Smooth muscle cell (in vitro differentiated cells): ENCODE results near the gene ANKRD17. TPM values are rescaled to one million over a fixed set of nuclear protein-coding genes. Genes with fewer than 3 reads are reported as not detected.

Experiments
- DNase-seq: peaks from one replicate; lab custom pipeline; 2025; ENCODE audit not compliant: unreplicated experiment; lab: John Stamatoyannopoulos, UW
- H2AFZ ChIP-seq: fragments of 200-600 bp; sonication (generic); 2 replicates; pipeline ENCODE4 v1.6.0; 2016; ENCODE audit warnings: antibody characterized with exemption, low read depth, mild to moderate bottlenecking
- H3F3A ChIP-seq: fragments of 200-600 bp; sonication (generic); 2 replicates; pipeline ENCODE4 v1.6.0; 2017; ENCODE audit warnings: antibody characterized with exemption, low read depth
- H3K27ac ChIP-seq: fragments of 200-600 bp; sonication (generic); 2 replicates; pipeline ENCODE4 v1.5.1; 2016; ENCODE audit warnings: low read depth, mild to moderate bottlenecking
- H3K27me3 ChIP-seq: fragments of 200-600 bp; sonication (generic); 2 replicates; pipeline ENCODE4 v1.6.1; 2016; ENCODE audit warnings: low read depth, mild to moderate bottlenecking
- H3K36me3 ChIP-seq: fragments of 200-600 bp; sonication (generic); 2 replicates; pipeline ENCODE4 v1.5.1; 2016; ENCODE audit warnings: low read depth
- H3K4me1 ChIP-seq: fragments of 200-600 bp; sonication (generic); 2 replicates; pipeline ENCODE4 v1.5.1; 2016; ENCODE audit warnings: low read depth
- H3K4me2 ChIP-seq: fragments of 200-600 bp; sonication (generic); 2 replicates; pipeline ENCODE4 v1.6.0; 2016; ENCODE audit warnings: mild to moderate bottlenecking
- H3K4me3 ChIP-seq: fragments of 200-600 bp; sonication (generic); 2 replicates; pipeline ENCODE4 v1.5.1; 2016; ENCODE audit warnings: mild to moderate bottlenecking
- H3K79me2 ChIP-seq: fragments of 200-600 bp; sonication (generic); 2 replicates; pipeline ENCODE4 v1.6.0; 2016; ENCODE audit warnings: low read depth, mild to moderate bottlenecking
- H3K9ac ChIP-seq: fragments of 200-600 bp; sonication (generic); 2 replicates; pipeline ENCODE4 v1.6.0; 2016; ENCODE audit warnings: low read depth
- H3K9me3 ChIP-seq: fragments of 200-600 bp; sonication (generic); replicated peaks from 2 replicates; pipeline ENCODE4 v1.5.1; 2016; ENCODE audit warnings: low read depth
- H4K20me1 ChIP-seq: fragments of 200-600 bp; sonication (generic); 2 replicates; pipeline ENCODE4 v1.6.0; 2016; ENCODE audit warnings: low read depth
- WGBS: methylation state at CpG from one replicate; pipeline ENCODE4 v1.1.7; 2016; ENCODE audit warnings: low lambda C conversion rate; 5-methylcytosine and 5-hydroxymethylcytosine counted together
- polyA plus RNA-seq: library from polyadenylated mRNA; unstranded; fragments of >200 nt; fragmentation: Nextera tagmentation; extraction: Ambion mirVana; gene quantifications from 2 replicates; pipeline ENCODE4 v1.2.1, GENCODE V29; 2016
- total RNA-seq: library from RNA; depleted of rRNA; stranded (reverse); fragments of >200 nt; gene quantifications from 2 replicates; pipeline ENCODE4 v1.2.3, GENCODE V29; 2014
- TF ChIP-seq, protein P1 (sequence below): fragments of 200-600 bp; sonication (generic); IDR thresholded peaks from 2 replicates; pipeline ENCODE4 v1.5.1; 2017; ENCODE audit warnings: borderline replicate concordance, mild to moderate bottlenecking, antibody characterized with exemption; ENCODE audit not compliant: insufficient read depth, poor library complexity, severe bottlenecking

Gene ANKRD17
- total and polyA plus RNA-seq, 2 experiments from 2014 or later: 29.7 to 58.0 TPM

DNA sequence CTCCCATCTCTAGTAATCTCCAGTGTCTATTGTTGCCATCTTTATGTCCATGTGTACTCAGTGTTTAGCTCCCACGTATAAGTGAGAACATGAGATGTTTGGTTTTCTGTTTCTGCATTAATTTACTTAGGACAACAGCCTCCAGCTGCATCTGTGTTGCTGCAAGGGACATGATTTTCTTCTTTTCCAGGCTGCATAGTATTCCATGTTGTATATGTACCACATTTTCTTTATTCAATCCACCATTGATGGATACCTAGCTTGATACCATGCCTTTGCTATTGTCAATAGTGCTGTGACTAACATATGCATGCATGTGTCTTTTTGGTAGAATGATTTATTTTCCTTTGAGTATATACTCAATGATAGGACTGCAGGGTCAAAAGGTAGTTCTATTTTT lies 18.6 kb upstream of the ANKRD17 start:
- Histone ChIP-seq H3K4me1 (no peaks in the 10 kb centered on the region), H4K20me1 (no peaks in the 10 kb centered on the region), H2AFZ (no peak overlapping the region), H3K4me3 (no peak overlapping the region), H3K9me3 (peaks cover 4% of the 10 kb centered on the region), H3K79me2 (no peaks in the 10 kb centered on the region), H3K9ac (no peak overlapping the region), H3F3A (no peaks in the 10 kb centered on the region), H3K27me3 (no peaks in the 10 kb centered on the region), H3K36me3 (no peaks in the 10 kb centered on the region), H3K27ac (no peak overlapping the region), H3K4me2 (no peak overlapping the region)
- TF ChIP-seq, protein P1, sequence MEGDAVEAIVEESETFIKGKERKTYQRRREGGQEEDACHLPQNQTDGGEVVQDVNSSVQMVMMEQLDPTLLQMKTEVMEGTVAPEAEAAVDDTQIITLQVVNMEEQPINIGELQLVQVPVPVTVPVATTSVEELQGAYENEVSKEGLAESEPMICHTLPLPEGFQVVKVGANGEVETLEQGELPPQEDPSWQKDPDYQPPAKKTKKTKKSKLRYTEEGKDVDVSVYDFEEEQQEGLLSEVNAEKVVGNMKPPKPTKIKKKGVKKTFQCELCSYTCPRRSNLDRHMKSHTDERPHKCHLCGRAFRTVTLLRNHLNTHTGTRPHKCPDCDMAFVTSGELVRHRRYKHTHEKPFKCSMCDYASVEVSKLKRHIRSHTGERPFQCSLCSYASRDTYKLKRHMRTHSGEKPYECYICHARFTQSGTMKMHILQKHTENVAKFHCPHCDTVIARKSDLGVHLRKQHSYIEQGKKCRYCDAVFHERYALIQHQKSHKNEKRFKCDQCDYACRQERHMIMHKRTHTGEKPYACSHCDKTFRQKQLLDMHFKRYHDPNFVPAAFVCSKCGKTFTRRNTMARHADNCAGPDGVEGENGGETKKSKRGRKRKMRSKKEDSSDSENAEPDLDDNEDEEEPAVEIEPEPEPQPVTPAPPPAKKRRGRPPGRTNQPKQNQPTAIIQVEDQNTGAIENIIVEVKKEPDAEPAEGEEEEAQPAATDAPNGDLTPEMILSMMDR: no peak
- WGBS: 96% methylated on average over 1 of the region's 1 CpG
- DNase-seq: no peak

- no peaks in the 10 kb centered on the region for H3F3A ChIP-seq
- H3K9ac ChIP-seq: no peak overlapping the region
- no peak overlapping the region for H3K4me3 ChIP-seq
- H2AFZ ChIP-seq: no peak overlapping the region
- no peaks in the 10 kb centered on the region for H3K79me2 ChIP-seq
- H3K27me3 ChIP-seq: no peaks in the 10 kb centered on the region
- WGBS: 88% methylated on average over 1 of the region's 1 CpG
- H3K4me2 ChIP-seq: no peak overlapping the region
- peak overlapping the region; percentile 56 for H3K27ac ChIP-seq
- no peaks in the 10 kb centered on the region for H3K4me1 ChIP-seq
- TF ChIP-seq, protein P1: no peak
- no peaks in the 10 kb centered on the region for H3K36me3 ChIP-seq
- no peaks in the 10 kb centered on the region for H4K20me1 ChIP-seq
- no peak for DNase-seq
- H3K9me3 ChIP-seq: peaks cover 4% of the 10 kb centered on the region
Observed at GRCh38 chr4:73275318-73275654, 16.7 kb upstream of the ANKRD17 start.

- no peaks in the 10 kb centered on the region for H3F3A ChIP-seq
- TF ChIP-seq, protein P1: no peak
- H3K27ac ChIP-seq: no peak overlapping the region
- H2AFZ ChIP-seq: no peak overlapping the region
- DNase-seq: no peak
- no peak overlapping the region for H3K4me3 ChIP-seq
- no peaks in the 10 kb centered on the region for H3K27me3 ChIP-seq
- H3K9ac ChIP-seq: no peak overlapping the region
- H3K36me3 ChIP-seq: no peaks in the 10 kb centered on the region
- no peaks in the 10 kb centered on the region for H3K9me3 ChIP-seq
- H3K4me1 ChIP-seq: no peaks in the 10 kb centered on the region
- no peaks in the 10 kb centered on the region for H3K79me2 ChIP-seq
- no peak overlapping the region for H3K4me2 ChIP-seq
- H4K20me1 ChIP-seq: no peaks in the 10 kb centered on the region
Observed at GRCh38 chr4:73272816-73273215, 14.2 kb upstream of the ANKRD17 start.

DNA sequence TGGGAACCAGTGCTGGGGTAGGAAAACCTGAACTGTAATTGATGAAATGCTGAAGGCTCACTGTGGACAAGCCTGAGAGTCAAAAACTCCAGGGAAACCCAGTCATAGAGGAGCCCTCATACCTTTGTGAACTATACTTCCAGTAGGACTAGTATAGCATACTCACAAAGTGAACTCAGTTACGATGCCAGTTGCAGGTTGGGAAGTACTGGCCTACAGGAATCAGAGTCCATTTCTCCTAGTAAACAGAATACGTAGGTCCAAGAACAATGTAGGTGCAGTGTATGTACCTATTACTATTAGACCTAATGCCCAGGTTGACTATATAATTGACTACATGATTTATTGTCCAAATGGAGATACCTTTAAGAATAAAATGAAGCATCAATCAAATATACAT lies 8.5 kb upstream of the ANKRD17 start:
- Histone ChIP-seq H3K79me2 (no peaks in the 10 kb centered on the region), H2AFZ (no peak overlapping the region), H3K36me3 (no peaks in the 10 kb centered on the region), H3K9me3 (no peaks in the 10 kb centered on the region), H4K20me1 (no peaks in the 10 kb centered on the region), H3K4me3 (no peak overlapping the region), H3F3A (no peaks in the 10 kb centered on the region), H3K4me1 (no peaks in the 10 kb centered on the region), H3K9ac (no peak overlapping the region), H3K27ac (no peak overlapping the region), H3K4me2 (no peak overlapping the region), H3K27me3 (no peaks in the 10 kb centered on the region)
- 90% methylated on average over 2 of the region's 2 CpGs for WGBS
- DNase-seq: no peak
- TF ChIP-seq, protein P1: no peak
